ENCODE measurements around the gene INPP5D.

- TF ChIP-seq NPAS2 (CRISPR knock-in tag; IDR thresholded peaks at IDR 0.05; ENCODE audit: borderline replicate concordance) (no peak), EZH2 (conservative IDR thresholded peaks at IDR 0.05; ENCODE audit: low read depth, low read length) (no peak), GTF3A (CRISPR knock-in tag; conservative IDR thresholded peaks at IDR 0.05) (no peak), POLR2A (IDR thresholded peaks at IDR 0.05; ENCODE audit: insufficient read depth in 1 of 2, low read depth in 2 of 2, low read length in 2 of 2) (no peak), CTCF (CRISPR knock-in tag; IDR thresholded peaks at IDR 0.05) (no peak), ZBTB44 (CRISPR knock-in tag; IDR thresholded peaks at IDR 0.05) (no peak)
- TF ChIP-seq, protein P1, sequence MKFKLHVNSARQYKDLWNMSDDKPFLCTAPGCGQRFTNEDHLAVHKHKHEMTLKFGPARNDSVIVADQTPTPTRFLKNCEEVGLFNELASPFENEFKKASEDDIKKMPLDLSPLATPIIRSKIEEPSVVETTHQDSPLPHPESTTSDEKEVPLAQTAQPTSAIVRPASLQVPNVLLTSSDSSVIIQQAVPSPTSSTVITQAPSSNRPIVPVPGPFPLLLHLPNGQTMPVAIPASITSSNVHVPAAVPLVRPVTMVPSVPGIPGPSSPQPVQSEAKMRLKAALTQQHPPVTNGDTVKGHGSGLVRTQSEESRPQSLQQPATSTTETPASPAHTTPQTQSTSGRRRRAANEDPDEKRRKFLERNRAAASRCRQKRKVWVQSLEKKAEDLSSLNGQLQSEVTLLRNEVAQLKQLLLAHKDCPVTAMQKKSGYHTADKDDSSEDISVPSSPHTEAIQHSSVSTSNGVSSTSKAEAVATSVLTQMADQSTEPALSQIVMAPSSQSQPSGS (CRISPR knock-in tag; IDR thresholded peaks at IDR 0.05), result no peak
- TF ChIP-seq, protein P2, sequence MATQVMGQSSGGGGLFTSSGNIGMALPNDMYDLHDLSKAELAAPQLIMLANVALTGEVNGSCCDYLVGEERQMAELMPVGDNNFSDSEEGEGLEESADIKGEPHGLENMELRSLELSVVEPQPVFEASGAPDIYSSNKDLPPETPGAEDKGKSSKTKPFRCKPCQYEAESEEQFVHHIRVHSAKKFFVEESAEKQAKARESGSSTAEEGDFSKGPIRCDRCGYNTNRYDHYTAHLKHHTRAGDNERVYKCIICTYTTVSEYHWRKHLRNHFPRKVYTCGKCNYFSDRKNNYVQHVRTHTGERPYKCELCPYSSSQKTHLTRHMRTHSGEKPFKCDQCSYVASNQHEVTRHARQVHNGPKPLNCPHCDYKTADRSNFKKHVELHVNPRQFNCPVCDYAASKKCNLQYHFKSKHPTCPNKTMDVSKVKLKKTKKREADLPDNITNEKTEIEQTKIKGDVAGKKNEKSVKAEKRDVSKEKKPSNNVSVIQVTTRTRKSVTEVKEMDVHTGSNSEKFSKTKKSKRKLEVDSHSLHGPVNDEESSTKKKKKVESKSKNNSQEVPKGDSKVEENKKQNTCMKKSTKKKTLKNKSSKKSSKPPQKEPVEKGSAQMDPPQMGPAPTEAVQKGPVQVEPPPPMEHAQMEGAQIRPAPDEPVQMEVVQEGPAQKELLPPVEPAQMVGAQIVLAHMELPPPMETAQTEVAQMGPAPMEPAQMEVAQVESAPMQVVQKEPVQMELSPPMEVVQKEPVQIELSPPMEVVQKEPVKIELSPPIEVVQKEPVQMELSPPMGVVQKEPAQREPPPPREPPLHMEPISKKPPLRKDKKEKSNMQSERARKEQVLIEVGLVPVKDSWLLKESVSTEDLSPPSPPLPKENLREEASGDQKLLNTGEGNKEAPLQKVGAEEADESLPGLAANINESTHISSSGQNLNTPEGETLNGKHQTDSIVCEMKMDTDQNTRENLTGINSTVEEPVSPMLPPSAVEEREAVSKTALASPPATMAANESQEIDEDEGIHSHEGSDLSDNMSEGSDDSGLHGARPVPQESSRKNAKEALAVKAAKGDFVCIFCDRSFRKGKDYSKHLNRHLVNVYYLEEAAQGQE (IDR thresholded peaks at IDR 0.05; ENCODE audit: borderline replicate concordance in 1 of 2, low read depth in 1 of 2, low read length in 2 of 2), result no peak
These were observed 167.3 kb downstream of the INPP5D start for GRCh38 chr2:233227346-233227978.
